Ishikawa (cell line): Measurements from ENCODE around the gene LST1.

ENCODE experiments used
- CEBPB ChIP-seq: IDR thresholded peaks from 2 replicates; pipeline ENCODE4 v1.6.1; 2012
- CREB1 ChIP-seq: IDR thresholded peaks from 2 replicates; pipeline ENCODE4 v1.6.1; 2012; ENCODE audit warnings: low read depth
- EGR1 ChIP-seq: IDR thresholded peaks from 2 replicates; pipeline ENCODE4 v1.6.1; 2012
- EP300 ChIP-seq: IDR thresholded peaks from 2 replicates; pipeline ENCODE4 v1.6.1; 2012; ENCODE audit warnings: borderline replicate concordance
- FOXM1 ChIP-seq: IDR thresholded peaks from 2 replicates; pipeline ENCODE4 v1.6.1; 2012; ENCODE audit warnings: low read depth, borderline replicate concordance
- MAX ChIP-seq: IDR thresholded peaks from 2 replicates; pipeline ENCODE4 v1.6.1; 2012
- NFIC ChIP-seq: IDR thresholded peaks from 2 replicates; pipeline ENCODE4 v1.6.1; 2012
- RAD21 ChIP-seq: IDR thresholded peaks from 2 replicates; pipeline ENCODE4 v1.6.1; 2012; ENCODE audit warnings: low read depth
- REST ChIP-seq: IDR thresholded peaks from 2 replicates; pipeline ENCODE4 v1.6.1; 2012; ENCODE audit warnings: low read depth, mild to moderate bottlenecking
- TAF1 ChIP-seq: IDR thresholded peaks from 2 replicates; pipeline ENCODE4 v1.6.1; 2012; ENCODE audit warnings: low read depth, mild to moderate bottlenecking
- TCF12 ChIP-seq: IDR thresholded peaks from 2 replicates; pipeline ENCODE4 v1.6.1; 2012; ENCODE audit warnings: low read depth
- TEAD4 ChIP-seq: IDR thresholded peaks from 2 replicates; pipeline ENCODE4 v1.6.1; 2012
- USF1 ChIP-seq: IDR thresholded peaks from 2 replicates; pipeline ENCODE4 v1.6.1; 2012
- YY1 ChIP-seq: IDR thresholded peaks from 2 replicates; pipeline ENCODE4 v1.6.1; 2012; ENCODE audit warnings: low read depth
- ZBTB7A ChIP-seq: IDR thresholded peaks from 2 replicates; pipeline ENCODE4 v1.6.1; 2012; ENCODE audit warnings: low read depth

Gene LST1

GRCh38 chr6:31573239-31574105, 12.6 kb upstream of the LST1 start:
- TF ChIP-seq CEBPB (no peak), NFIC (no peak), TCF12 (no peak), RAD21 (no peak), TEAD4 (no peak), CREB1 (no peak), YY1 (no peak), TAF1 (no peak), ZBTB7A (no peak), EGR1 (no peak), REST (no peak), MAX (no peak), EP300 (no peak)

GRCh38 chr6:31574106-31575061, 11.7 kb upstream of the LST1 start:
- no peak for TF ChIP-seq USF1
- no peak for TF ChIP-seq ZBTB7A
- TF ChIP-seq EP300, result no peak
- TF ChIP-seq FOXM1, result no peak
- no peak for TF ChIP-seq TCF12
- TF ChIP-seq YY1, result no peak
- TF ChIP-seq MAX, result no peak
- no peak for TF ChIP-seq EGR1
- TF ChIP-seq NFIC, result no peak
- no peak for TF ChIP-seq CREB1
- no peak for TF ChIP-seq TEAD4
- no peak for TF ChIP-seq CEBPB
- TF ChIP-seq TAF1, result no peak
- no peak for TF ChIP-seq RAD21
- TF ChIP-seq REST, result no peak

- no peak for TF ChIP-seq USF1
- TF ChIP-seq EGR1, result no peak
- TF ChIP-seq CEBPB, result no peak
- TF ChIP-seq EP300, result no peak
- TF ChIP-seq ZBTB7A, result no peak
- TF ChIP-seq REST, result no peak
- no peak for TF ChIP-seq MAX
- TF ChIP-seq RAD21, result no peak
- TF ChIP-seq YY1, result no peak
- no peak for TF ChIP-seq NFIC
- no peak for TF ChIP-seq TCF12
- no peak for TF ChIP-seq TEAD4
- no peak for TF ChIP-seq CREB1
- no peak for TF ChIP-seq FOXM1
- no peak for TF ChIP-seq TAF1
Observed at GRCh38 chr6:31575335-31575901, 10.7 kb upstream of the LST1 start, which contains the start of gene TNF. TSS of gene TNF (plus strand) at chr6:31575565. CDS start at chr6:31575742, 177 bp downstream.
